Hepatocyte (in vitro differentiated cells): ENCODE measurements around the gene GFER. TPM values are rescaled to one million over a fixed set of nuclear protein-coding genes. Genes with fewer than 3 reads are reported as not detected.
"Not testable (repeated sequence)": the region's sequence is repeated elsewhere in the genome, so short reads cannot be mapped to it uniquely, and the experiment has no call there.

Experiments used
- DNase-seq: peaks from one replicate; pipeline ENCODE4 v3.0.0-alpha.2; 2016; ENCODE audit warnings: low spot score
- H2AFZ ChIP-seq: fragments of 200-600 bp; sonication (generic); 2 replicates; pipeline ENCODE4 v1.6.0; 2016; ENCODE audit warnings: antibody characterized with exemption, mild to moderate bottlenecking
- H3K27ac ChIP-seq: fragments of 200-600 bp; sonication (generic); 2 replicates; pipeline ENCODE4 v1.5.1; 2016; ENCODE audit warnings: mild to moderate bottlenecking
- H3K27me3 ChIP-seq: fragments of 200-600 bp; sonication (generic); 2 replicates; pipeline ENCODE4 v1.6.1; 2016
- H3K36me3 ChIP-seq: fragments of 200-600 bp; sonication (generic); replicated peaks from 2 replicates; pipeline ENCODE4 v1.5.1; 2016; ENCODE audit warnings: low read depth; ENCODE audit not compliant: insufficient read depth
- H3K4me1 ChIP-seq: fragments of 200-600 bp; sonication (generic); 2 replicates; pipeline ENCODE4 v1.5.1; 2016; ENCODE audit warnings: mild to moderate bottlenecking, moderate library complexity; ENCODE audit not compliant: insufficient read depth
- H3K4me2 ChIP-seq: fragments of 200-600 bp; sonication (generic); 2 replicates; pipeline ENCODE4 v1.6.0; 2016
- H3K4me3 ChIP-seq: fragments of 200-600 bp; sonication (generic); 2 replicates; pipeline ENCODE4 v1.5.1; 2016; ENCODE audit warnings: mild to moderate bottlenecking
- H3K79me2 ChIP-seq: fragments of 200-600 bp; sonication (generic); 2 replicates; pipeline ENCODE4 v1.6.0; 2017; ENCODE audit warnings: mild to moderate bottlenecking
- H3K9me2 ChIP-seq: fragments of 200-600 bp; sonication (generic); replicated peaks from 2 replicates; pipeline ENCODE4 v1.6.0; 2017; ENCODE audit warnings: mild to moderate bottlenecking; ENCODE audit not compliant: insufficient read depth
- H3K9me3 ChIP-seq: fragments of 200-600 bp; sonication (generic); 2 replicates; pipeline ENCODE4 v1.5.1; 2016; ENCODE audit warnings: low read depth, mild to moderate bottlenecking
- H4K20me1 ChIP-seq: fragments of 200-600 bp; sonication (generic); 2 replicates; pipeline ENCODE4 v1.6.0; 2016; ENCODE audit warnings: mild to moderate bottlenecking; ENCODE audit not compliant: insufficient read depth, poor library complexity, severe bottlenecking
- EZH2 ChIP-seq: fragments of 200-600 bp; sonication (generic); IDR thresholded peaks from 2 replicates; pipeline ENCODE4 v1.6.1; 2016; ENCODE audit warnings: antibody characterized with exemption, mild to moderate bottlenecking, borderline replicate concordance
- EZH2phosphoT487 ChIP-seq: fragments of 200-600 bp; sonication (generic); IDR thresholded peaks from one replicate; pipeline ENCODE4 v1.6.1; 2018; ENCODE audit warnings: antibody characterized with exemption, mild to moderate bottlenecking, low read depth, moderate library complexity; ENCODE audit not compliant: unreplicated experiment, severe bottlenecking
- WGBS: methylation state at CpG from one replicate; pipeline ENCODE4 v1.1.6; 2016; ENCODE audit warnings: low lambda C conversion rate; ENCODE audit errors: missing lambda C conversion rate; 5-methylcytosine and 5-hydroxymethylcytosine counted together
- polyA plus RNA-seq: library from polyadenylated mRNA; unstranded; fragments of >200 nt; fragmentation: Nextera tagmentation; extraction: Ambion mirVana; gene quantifications from 2 replicates; pipeline ENCODE4 v1.2.1, GENCODE V29; 2016
- total RNA-seq: library from RNA; depleted of rRNA; stranded (reverse); fragments of >200 nt; gene quantifications from 2 replicates; pipeline ENCODE4 v1.2.3, GENCODE V29; 2014
- TF ChIP-seq, protein P1 (sequence below): fragments of 200-600 bp; sonication (generic); IDR thresholded peaks from 2 replicates; pipeline ENCODE4 v1.5.1; 2016; ENCODE audit warnings: antibody characterized with exemption, mild to moderate bottlenecking; ENCODE audit not compliant: poor library complexity

The GFER gene
- total and polyA plus RNA-seq, 2 experiments from 2014 or later = 34.9 to 44.0 TPM

- H3K36me3 ChIP-seq = no peaks in the 10 kb centered on the region
- H3K27ac ChIP-seq = no peak overlapping the region
- no peak overlapping the region for H2AFZ ChIP-seq
- H4K20me1 ChIP-seq = peaks cover 26% of the 10 kb centered on the region
- H3K27me3 ChIP-seq = no peaks in the 10 kb centered on the region
- peaks cover 19% of the 10 kb centered on the region for H3K4me1 ChIP-seq
- TF ChIP-seq EZH2phosphoT487 (no peak), EZH2 (no peak)
- TF ChIP-seq, protein P1, sequence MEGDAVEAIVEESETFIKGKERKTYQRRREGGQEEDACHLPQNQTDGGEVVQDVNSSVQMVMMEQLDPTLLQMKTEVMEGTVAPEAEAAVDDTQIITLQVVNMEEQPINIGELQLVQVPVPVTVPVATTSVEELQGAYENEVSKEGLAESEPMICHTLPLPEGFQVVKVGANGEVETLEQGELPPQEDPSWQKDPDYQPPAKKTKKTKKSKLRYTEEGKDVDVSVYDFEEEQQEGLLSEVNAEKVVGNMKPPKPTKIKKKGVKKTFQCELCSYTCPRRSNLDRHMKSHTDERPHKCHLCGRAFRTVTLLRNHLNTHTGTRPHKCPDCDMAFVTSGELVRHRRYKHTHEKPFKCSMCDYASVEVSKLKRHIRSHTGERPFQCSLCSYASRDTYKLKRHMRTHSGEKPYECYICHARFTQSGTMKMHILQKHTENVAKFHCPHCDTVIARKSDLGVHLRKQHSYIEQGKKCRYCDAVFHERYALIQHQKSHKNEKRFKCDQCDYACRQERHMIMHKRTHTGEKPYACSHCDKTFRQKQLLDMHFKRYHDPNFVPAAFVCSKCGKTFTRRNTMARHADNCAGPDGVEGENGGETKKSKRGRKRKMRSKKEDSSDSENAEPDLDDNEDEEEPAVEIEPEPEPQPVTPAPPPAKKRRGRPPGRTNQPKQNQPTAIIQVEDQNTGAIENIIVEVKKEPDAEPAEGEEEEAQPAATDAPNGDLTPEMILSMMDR = no peak
- WGBS = 76% methylated on average over 6 of the region's 6 CpGs
- no peaks in the 10 kb centered on the region for H3K9me2 ChIP-seq
- no peak for DNase-seq
- peaks cover 44% of the 10 kb centered on the region for H3K79me2 ChIP-seq
- H3K4me3 ChIP-seq = no peak overlapping the region
- H3K9me3 ChIP-seq = no peaks in the 10 kb centered on the region
- H3K4me2 ChIP-seq = peak overlapping the region; percentile 85
Measured at GRCh38 chr16:1961651-1962067, 22.3 kb upstream of the GFER start.

DNA sequence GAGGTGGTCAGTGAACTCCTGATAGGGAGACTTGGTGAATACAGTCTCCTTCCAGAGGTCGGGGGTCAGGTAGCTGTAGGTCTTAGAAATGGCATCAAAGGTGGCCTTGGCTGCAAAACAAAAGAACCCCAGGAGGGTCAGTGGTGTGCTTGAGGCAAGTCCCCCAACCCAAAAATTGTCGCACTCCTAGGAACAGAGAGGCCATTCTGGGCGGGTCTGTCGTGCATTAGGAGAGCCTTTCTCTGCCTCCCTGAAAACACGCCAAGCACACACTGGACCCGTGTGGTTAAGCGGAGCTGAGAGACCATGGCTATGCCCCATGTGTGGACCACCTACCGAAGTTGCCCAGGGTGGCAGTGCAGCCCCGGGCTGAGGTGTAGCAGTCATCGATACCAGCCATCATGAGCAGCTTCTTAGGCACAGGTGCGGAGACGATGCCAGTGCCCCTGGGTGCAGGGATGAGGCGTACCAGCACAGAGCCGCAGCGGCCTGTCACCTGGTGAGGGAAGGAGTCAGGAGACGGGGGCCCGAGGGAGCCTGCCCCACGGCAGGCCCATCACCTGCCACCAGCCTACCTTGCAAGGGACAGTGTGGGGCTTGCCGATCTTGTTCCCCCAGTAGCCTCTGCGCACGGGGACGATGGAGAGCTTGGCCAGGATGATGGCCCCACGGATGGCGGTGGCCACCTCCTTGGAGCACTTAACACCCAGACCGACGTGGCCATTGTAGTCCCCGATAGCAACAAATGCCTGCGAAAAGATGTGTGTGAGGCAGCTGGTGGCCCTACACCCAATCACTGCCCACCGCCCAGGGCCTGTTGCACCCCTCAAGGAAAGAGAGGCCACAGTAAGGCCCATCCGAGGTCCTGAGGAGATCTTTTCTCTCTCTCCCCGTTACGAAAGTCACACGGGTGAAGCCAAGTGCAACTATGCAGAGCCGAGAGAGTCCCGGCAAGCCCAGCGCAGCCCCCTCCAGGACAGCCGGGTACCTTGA lies 21.5 kb upstream of the GFER start:
- H2AFZ ChIP-seq, H3K4me3 ChIP-seq, H3K9me2 ChIP-seq, H3K36me3 ChIP-seq, H3K27me3 ChIP-seq, H3K9me3 ChIP-seq, H3K27ac ChIP-seq, DNase-seq: not testable (repeated sequence)
- H3K4me2 ChIP-seq = peak overlapping the region; percentile 92
- peaks cover 19% of the 10 kb centered on the region for H3K4me1 ChIP-seq
- H3K79me2 ChIP-seq = peaks cover 44% of the 10 kb centered on the region
- H4K20me1 ChIP-seq = peaks cover 26% of the 10 kb centered on the region
- WGBS = 90% methylated on average over 37 of the region's 37 CpGs

GRCh38 chr16:1963806-1964505 lies 20.0 kb upstream of the GFER start:
- Histone ChIP-seq H3K9me2 (no peaks in the 10 kb centered on the region), H3K27me3 (no peaks in the 10 kb centered on the region), H3K4me3 (peak overlapping the region; percentile 57), H3K4me2 (peak overlapping the region; percentile 92), H3K9me3 (no peaks in the 10 kb centered on the region), H3K4me1 (peaks cover 18% of the 10 kb centered on the region), H4K20me1 (peaks cover 26% of the 10 kb centered on the region), H3K27ac (peak overlapping the region; percentile 87), H3K79me2 (peaks cover 44% of the 10 kb centered on the region), H2AFZ (no peak overlapping the region), H3K36me3 (no peaks in the 10 kb centered on the region)
- TF ChIP-seq, protein P1 = peak; percentile 5
- no peak for TF ChIP-seq EZH2
- no peak for TF ChIP-seq EZH2phosphoT487
- peak; percentile 60 for DNase-seq
- 3% methylated on average over 32 of the region's 44 CpGs for WGBS
